ENCODE measurements around the gene IRAK3.

Gene IRAK3

DNA sequence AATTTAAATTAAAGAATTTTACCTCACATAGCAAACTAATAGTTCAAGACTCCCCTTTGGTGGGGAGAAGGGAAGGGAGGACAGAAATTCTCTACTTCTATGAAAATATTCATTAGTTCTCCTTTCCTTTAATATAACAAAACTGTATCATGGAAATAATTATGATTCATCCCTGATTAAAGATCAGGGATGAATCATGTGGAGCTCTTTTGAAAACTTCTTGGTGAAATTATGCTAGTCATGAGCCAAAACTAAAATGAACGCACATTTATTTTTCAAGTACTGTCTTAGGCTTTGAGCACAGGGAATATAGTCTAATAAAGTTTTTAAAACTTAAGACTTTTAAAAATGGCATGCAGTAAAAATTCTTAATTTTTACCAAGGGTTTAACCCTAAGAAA is 36.3 kb upstream of the IRAK3 start:
- H3K36me3 ChIP-seq (ENCODE audit: insufficient read depth): no peaks in the 10 kb centered on the region
- H2AFZ ChIP-seq (ENCODE audit: low read depth): no peak overlapping the region
- H3K27me3 ChIP-seq (ENCODE audit: insufficient read depth, low read depth): no peaks in the 10 kb centered on the region
- H3K4me1 ChIP-seq (ENCODE audit: low read depth, poor library complexity, severe bottlenecking): no peaks in the 10 kb centered on the region
- H3K79me2 ChIP-seq (ENCODE audit: insufficient read depth, low read depth): no peaks in the 10 kb centered on the region
- TF ChIP-seq, protein P1, sequence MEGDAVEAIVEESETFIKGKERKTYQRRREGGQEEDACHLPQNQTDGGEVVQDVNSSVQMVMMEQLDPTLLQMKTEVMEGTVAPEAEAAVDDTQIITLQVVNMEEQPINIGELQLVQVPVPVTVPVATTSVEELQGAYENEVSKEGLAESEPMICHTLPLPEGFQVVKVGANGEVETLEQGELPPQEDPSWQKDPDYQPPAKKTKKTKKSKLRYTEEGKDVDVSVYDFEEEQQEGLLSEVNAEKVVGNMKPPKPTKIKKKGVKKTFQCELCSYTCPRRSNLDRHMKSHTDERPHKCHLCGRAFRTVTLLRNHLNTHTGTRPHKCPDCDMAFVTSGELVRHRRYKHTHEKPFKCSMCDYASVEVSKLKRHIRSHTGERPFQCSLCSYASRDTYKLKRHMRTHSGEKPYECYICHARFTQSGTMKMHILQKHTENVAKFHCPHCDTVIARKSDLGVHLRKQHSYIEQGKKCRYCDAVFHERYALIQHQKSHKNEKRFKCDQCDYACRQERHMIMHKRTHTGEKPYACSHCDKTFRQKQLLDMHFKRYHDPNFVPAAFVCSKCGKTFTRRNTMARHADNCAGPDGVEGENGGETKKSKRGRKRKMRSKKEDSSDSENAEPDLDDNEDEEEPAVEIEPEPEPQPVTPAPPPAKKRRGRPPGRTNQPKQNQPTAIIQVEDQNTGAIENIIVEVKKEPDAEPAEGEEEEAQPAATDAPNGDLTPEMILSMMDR (conservative IDR thresholded peaks at IDR 0.05; ENCODE audit: low read depth, low read length): no peak
- H3K4me3 ChIP-seq (IDR thresholded peaks at IDR 0.05; ENCODE audit: insufficient read depth, low read depth, low read length): no peak overlapping the region
- no peak overlapping the region for H3K27ac ChIP-seq
- H3K9ac ChIP-seq: no peak overlapping the region
- no peak overlapping the region for H3K4me2 ChIP-seq
- H4K20me1 ChIP-seq (ENCODE audit: insufficient read depth): no peaks in the 10 kb centered on the region

DNA sequence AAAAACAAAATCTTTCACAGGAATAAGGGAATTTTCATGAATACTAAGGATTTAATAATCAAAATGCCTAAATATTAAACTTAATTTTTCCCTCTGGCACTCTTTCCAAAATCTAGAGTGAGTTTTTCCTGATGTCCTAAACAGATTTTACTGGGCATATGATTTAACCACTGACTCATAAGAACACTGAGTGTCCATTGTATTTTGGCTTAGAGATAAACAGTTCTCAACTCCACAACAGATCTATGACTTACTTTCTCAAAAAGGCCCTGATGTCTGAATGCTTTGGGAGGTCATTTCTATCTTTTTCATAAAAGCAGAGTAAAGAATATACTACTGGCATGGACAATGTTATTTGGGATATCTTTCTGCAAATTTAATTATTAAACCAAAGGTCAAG is 34.2 kb upstream of the IRAK3 start:
- no peaks in the 10 kb centered on the region for H3K4me1 ChIP-seq (ENCODE audit: low read depth, poor library complexity, severe bottlenecking)
- no peak overlapping the region for H2AFZ ChIP-seq (ENCODE audit: low read depth)
- H4K20me1 ChIP-seq (ENCODE audit: insufficient read depth): no peaks in the 10 kb centered on the region
- no peaks in the 10 kb centered on the region for H3K79me2 ChIP-seq (ENCODE audit: insufficient read depth, low read depth)
- H3K4me3 ChIP-seq (IDR thresholded peaks at IDR 0.05; ENCODE audit: insufficient read depth, low read depth, low read length): no peak overlapping the region
- no peaks in the 10 kb centered on the region for H3K27me3 ChIP-seq (ENCODE audit: insufficient read depth, low read depth)
- no peak overlapping the region for H3K4me2 ChIP-seq
- TF ChIP-seq, protein P1 (conservative IDR thresholded peaks at IDR 0.05; ENCODE audit: low read depth, low read length): no peak
- no peak overlapping the region for H3K9ac ChIP-seq
- no peaks in the 10 kb centered on the region for H3K36me3 ChIP-seq (ENCODE audit: insufficient read depth)
- H3K27ac ChIP-seq: no peak overlapping the region

- no peaks in the 10 kb centered on the region for H3K36me3 ChIP-seq (ENCODE audit: insufficient read depth)
- H3K79me2 ChIP-seq (ENCODE audit: insufficient read depth, low read depth): peaks cover 7% of the 10 kb centered on the region; the same call in 1 of the 2 replicates
- no peak overlapping the region for H3K9ac ChIP-seq
- TF ChIP-seq, protein P1 (conservative IDR thresholded peaks at IDR 0.05; ENCODE audit: low read depth, low read length): no peak
- H3K27ac ChIP-seq: no peak overlapping the region
- H3K27me3 ChIP-seq (ENCODE audit: insufficient read depth, low read depth): no peaks in the 10 kb centered on the region
- H3K4me1 ChIP-seq (ENCODE audit: low read depth, poor library complexity, severe bottlenecking): no peaks in the 10 kb centered on the region
- H3K4me2 ChIP-seq: no peak overlapping the region
- no peak overlapping the region for H3K4me3 ChIP-seq (IDR thresholded peaks at IDR 0.05; ENCODE audit: insufficient read depth, low read depth, low read length)
- no peak overlapping the region for H2AFZ ChIP-seq (ENCODE audit: low read depth)
- H4K20me1 ChIP-seq (ENCODE audit: insufficient read depth): no peaks in the 10 kb centered on the region
Observed at GRCh38 chr12:66156654-66157053, 32.4 kb upstream of the IRAK3 start.

DNA sequence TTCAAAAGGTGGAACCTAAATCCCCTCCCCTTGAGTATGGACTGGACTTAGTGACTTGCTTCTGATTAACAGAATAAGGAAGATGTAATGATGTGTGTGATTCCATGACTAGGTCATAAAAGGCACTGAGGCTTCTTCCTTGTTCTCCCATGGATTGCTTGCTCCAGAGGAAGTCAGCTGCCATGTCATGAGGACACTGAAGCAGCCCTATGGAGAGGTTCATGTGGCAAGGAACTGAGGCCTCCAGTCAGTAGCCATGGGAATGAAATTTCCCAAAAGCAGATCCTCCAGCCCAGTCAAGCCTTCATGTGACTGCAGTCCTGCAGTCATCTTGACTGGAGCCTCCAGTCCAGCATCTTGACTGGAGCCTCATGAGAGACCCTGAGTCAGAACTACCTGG is 29.9 kb upstream of the IRAK3 start:
- no peaks in the 10 kb centered on the region for H4K20me1 ChIP-seq (ENCODE audit: insufficient read depth)
- no peak overlapping the region for H2AFZ ChIP-seq (ENCODE audit: low read depth)
- peaks cover 9% of the 10 kb centered on the region; the same call in 1 of the 2 replicates for H3K79me2 ChIP-seq (ENCODE audit: insufficient read depth, low read depth)
- no peaks in the 10 kb centered on the region for H3K4me1 ChIP-seq (ENCODE audit: low read depth, poor library complexity, severe bottlenecking)
- no peak overlapping the region for H3K4me2 ChIP-seq
- no peaks in the 10 kb centered on the region for H3K36me3 ChIP-seq (ENCODE audit: insufficient read depth)
- H3K27ac ChIP-seq: no peak overlapping the region
- H3K4me3 ChIP-seq (IDR thresholded peaks at IDR 0.05; ENCODE audit: insufficient read depth, low read depth, low read length): no peak overlapping the region
- TF ChIP-seq, protein P1 (conservative IDR thresholded peaks at IDR 0.05; ENCODE audit: low read depth, low read length): no peak
- H3K27me3 ChIP-seq (ENCODE audit: insufficient read depth, low read depth): no peaks in the 10 kb centered on the region
- no peak overlapping the region for H3K9ac ChIP-seq

Data from KMS-11 (cell line).